HG03039 (cell line): ENCODE measurements around the gene DDX41.

ENCODE experiments used
- ATAC-seq: cut with Tn5 transposase; IDR thresholded peaks from one replicate; pipeline ENCODE4 v1.9.1; 2021; ENCODE audit warnings: mild to moderate bottlenecking, moderate library complexity; ENCODE audit not compliant: unreplicated experiment

Gene DDX41

GRCh38 chr5:177499842-177500241 lies 16.9 kb downstream of the DDX41 start:
- ATAC-seq = no peak

- no peak for ATAC-seq
Measured at GRCh38 chr5:177498013-177498787, 18.6 kb downstream of the DDX41 start.

DNA sequence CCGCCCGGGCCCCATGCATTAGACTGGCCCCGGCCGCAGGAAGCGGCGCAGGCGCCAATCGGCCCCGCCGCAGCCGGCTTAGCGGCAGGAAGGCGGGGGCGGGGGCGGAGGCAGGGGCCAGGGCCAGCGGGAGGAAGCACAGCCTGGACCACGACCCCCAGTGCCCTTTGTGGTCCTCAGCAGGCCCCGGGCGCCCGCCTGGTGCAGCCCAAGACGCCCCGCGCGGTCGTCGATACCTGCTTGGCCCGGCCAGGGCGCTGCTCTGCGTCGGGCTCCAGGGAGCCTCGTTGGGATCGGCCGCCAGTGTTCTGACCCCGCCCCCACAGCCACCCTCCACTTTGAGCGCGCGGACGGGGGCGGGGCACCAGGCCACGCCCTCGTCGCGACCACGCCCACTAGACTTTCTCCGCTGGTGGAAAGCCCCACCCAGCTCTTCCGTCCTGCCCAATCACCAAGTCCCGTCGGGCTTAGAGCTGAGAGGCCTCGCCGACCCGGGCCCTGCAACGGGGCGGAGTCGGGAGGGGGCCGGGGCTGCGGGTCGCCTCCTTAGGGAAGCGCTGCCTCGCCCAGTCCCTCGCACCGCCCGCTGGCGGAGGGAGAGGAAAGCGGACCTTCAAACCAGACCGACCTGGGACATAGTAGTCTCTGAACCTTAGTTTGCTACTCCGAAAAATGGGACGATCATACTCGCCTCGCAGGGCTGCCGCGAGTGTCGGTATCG lies 19.3 kb downstream of the DDX41 start, which contains the start of gene PDLIM7:
PDLIM7 (minus strand) TSS at position 313 of the 721 bp plus-strand sequence. CDS start 1,092 bp downstream, outside the sequence.
- peak; percentile 75 for ATAC-seq

GRCh38 chr5:177496727-177497291 lies 20.0 kb downstream of the DDX41 start:
- peak; percentile 1 for ATAC-seq

DNA sequence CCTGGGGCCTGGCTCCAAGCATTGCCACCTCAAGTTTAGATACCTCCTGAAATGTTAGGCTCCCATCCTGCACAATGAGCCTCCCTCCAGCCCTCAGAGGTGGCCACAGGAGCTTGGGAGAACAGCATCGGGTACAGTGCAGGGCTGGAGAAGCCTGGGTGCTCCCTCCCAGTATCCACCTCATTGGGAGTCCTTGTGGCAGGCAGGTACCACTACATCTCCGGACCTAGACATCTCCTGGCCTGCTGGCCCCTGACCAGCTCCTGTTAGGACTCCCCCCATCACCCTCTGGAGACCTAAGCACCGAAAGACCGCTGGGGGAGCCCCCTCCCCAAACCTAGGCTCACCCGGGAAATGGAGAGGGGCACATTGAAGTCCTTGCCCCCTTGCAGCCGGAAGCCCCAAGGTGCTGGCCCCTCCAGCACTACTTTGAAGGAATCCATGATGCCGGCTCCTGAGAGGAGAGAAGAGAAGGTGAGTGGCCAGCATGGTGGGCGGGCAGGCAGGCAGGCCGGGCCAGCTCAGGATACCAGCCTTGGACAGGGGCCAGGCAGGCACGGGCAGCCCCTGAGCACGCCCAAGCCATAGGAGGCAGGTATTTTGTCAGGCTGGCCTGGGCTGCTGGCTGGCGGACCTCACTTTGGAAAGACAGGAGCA lies 20.6 kb downstream of the DDX41 start:
- no peak for ATAC-seq

GRCh38 chr5:177495243-177496060 lies 21.3 kb downstream of the DDX41 start:
- ATAC-seq = no peak

DNA sequence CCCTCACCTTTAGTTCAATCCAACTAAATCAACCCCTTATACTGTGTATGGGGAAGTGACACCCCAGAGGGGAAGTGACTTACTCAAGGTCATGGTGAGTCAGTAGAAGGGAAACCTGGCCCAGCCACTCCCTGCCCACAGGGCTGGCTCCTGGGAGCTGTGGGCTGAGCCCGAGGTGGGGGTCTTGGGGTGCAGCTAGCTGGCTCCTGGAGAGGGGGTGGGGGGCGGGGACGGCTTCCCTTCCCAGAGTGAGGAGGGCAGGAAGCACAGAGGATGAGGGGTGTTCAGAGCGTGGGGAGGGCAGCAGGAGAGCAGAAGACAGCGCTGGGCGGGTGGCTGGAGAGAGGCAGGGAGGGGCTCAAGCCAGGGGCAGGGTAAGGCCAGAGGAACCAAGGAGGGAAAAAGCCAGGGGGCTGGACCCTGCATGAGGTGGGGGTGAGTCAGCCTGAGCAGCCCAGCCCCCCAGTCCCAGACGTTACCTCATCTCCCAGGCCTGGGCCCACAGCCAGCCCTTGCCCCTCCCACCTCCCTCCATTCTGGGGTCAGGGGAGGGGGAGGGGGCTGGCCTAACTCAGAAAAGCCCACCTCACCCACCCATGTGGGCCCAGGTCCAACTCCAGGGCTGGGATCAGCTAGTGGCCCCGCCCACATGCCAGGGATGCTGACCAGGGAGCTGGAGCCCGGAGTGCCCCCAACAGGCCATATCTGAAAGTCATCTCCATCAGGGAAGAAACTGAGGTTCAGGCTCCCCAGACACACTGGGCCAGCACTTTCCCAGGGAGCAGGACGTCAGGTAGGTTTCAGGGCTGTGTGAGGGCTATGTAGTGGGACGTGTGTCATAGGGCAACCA lies 22.2 kb downstream of the DDX41 start:
- no peak for ATAC-seq

- no peak for ATAC-seq
Measured at GRCh38 chr5:177493795-177494345, 22.9 kb downstream of the DDX41 start.

GRCh38 chr5:177492841-177493240 lies 23.9 kb downstream of the DDX41 start:
- ATAC-seq = no peak

- ATAC-seq = no peak
Measured at GRCh38 chr5:177491983-177492746, 24.6 kb downstream of the DDX41 start.

- ATAC-seq = no peak
Measured at GRCh38 chr5:177491429-177491945, 25.3 kb downstream of the DDX41 start.

GRCh38 chr5:177490992-177491391 lies 25.8 kb downstream of the DDX41 start:
- ATAC-seq = no peak

- ATAC-seq = no peak
Measured at GRCh38 chr5:177490311-177490991, 26.3 kb downstream of the DDX41 start.

- ATAC-seq = no peak
Measured at GRCh38 chr5:177489119-177489716, 27.5 kb downstream of the DDX41 start.

GRCh38 chr5:177487975-177488374 lies 28.8 kb downstream of the DDX41 start:
- ATAC-seq = no peak

DNA sequence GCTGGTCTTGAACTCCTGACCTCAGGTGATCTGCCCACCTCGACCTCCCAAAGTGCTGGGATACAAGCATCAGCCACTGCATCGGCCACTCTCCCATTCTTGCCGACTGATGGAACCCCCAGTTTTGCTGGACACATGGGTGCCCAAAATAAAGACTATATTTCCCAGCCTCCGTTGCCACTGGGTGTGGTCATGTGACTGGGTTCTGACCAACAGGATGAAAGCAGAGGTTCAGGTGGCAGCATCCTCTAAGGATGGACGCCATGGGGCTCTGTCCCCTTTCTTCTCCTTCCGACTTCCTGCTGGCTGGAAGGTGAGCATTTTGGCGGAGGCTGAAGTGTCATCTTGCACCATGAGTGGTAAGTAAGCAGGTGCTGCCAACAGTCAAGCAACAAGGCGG lies 29.6 kb downstream of the DDX41 start:
- no peak for ATAC-seq

DNA sequence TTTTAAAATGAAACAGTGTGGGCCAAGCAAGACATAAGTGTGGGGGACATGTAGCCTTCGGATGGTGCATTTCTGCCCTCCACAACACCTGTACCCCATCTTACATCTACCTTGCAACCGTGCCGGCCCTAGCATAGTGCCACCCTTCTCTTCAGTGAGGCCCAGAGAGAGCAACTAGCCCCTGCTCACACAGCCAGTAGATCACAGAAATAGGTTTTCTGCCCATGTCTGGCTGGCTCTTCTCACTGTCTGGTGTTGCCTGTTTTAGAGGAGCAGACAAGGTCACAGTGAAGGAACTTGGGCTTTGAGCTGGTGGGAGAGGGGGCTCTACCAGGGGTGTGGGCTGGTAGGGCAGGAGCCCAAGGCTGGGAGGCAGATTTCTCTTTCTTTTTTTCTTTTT lies 30.5 kb downstream of the DDX41 start:
- ATAC-seq = no peak
